ENCODE results near the gene ADGRV1. TPM values are rescaled to one million over a fixed set of nuclear protein-coding genes. Genes with fewer than 3 reads are reported as not detected.

The ADGRV1 gene
- total RNA-seq, 4 donors from 2014 or later = not detected

DNA sequence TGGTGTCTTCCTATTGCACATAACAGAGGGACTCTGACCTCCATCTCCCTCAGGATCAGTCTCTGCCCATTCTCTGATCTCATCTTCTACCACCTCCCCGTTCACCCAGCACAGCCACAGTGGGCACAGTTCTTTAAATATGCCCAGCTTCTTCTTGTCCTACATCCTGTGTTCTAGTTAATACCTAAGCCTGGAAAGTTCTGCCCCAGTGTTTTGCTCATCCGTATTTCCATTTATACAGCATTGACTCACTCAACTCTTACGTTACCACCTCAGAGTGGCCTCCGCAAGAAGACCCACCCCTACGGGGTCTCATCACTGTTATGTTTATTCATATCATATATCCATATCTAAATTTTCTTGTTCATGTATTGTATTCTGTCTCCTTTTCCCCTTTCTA, 315.5 kb downstream of the ADGRV1 start:
- TF ChIP-seq, protein P1, sequence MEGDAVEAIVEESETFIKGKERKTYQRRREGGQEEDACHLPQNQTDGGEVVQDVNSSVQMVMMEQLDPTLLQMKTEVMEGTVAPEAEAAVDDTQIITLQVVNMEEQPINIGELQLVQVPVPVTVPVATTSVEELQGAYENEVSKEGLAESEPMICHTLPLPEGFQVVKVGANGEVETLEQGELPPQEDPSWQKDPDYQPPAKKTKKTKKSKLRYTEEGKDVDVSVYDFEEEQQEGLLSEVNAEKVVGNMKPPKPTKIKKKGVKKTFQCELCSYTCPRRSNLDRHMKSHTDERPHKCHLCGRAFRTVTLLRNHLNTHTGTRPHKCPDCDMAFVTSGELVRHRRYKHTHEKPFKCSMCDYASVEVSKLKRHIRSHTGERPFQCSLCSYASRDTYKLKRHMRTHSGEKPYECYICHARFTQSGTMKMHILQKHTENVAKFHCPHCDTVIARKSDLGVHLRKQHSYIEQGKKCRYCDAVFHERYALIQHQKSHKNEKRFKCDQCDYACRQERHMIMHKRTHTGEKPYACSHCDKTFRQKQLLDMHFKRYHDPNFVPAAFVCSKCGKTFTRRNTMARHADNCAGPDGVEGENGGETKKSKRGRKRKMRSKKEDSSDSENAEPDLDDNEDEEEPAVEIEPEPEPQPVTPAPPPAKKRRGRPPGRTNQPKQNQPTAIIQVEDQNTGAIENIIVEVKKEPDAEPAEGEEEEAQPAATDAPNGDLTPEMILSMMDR (IDR thresholded peaks at IDR 0.05; ENCODE audit: low read depth) = no peak

DNA sequence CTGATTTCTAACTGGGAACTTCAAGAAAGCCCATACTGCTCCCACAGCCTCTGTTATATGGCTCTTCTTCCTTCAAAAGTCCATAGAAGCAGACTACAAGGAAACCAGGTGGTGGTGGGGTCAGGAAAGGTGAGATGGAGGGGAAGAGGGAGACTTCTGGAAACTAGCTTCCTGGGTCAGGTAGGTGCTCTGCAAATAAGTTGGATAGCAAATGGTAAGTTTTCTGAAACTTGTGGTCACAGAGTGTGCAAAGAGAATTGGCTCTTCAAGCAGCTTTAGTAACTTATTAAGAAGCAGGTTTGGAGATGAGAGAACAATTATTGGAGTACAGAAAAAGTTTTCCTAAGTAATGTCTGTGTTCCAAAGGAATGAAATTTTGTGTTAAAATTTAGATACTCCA, 316.9 kb downstream of the ADGRV1 start:
- TF ChIP-seq, protein P1 (IDR thresholded peaks at IDR 0.05; ENCODE audit: low read depth) = no peak

GRCh38 chr5:90876366-90876765, 317.8 kb downstream of the ADGRV1 start:
- TF ChIP-seq, protein P1 (IDR thresholded peaks at IDR 0.05; ENCODE audit: low read depth) = no peak

DNA sequence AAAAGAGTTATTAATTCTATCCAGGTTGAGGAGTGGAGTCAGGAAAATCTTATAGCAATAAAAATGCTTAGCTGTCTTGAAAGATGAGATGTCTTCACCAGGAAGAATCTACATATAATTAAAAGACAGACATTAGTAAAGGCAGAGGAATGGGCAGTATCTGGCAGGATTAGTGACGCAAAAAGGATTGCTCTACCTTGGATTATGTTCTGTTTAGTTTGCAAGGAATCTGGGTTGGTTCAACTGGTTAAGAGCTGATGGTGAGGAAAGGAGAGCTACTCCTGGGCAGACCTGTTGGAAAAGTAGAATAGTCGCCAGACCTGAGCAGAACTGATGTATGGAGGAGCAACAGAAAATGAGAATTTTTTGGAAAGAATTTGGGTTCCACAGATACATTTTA, 318.5 kb downstream of the ADGRV1 start:
- TF ChIP-seq, protein P1 (IDR thresholded peaks at IDR 0.05; ENCODE audit: low read depth) = no peak

GRCh38 chr5:90878081-90878480, 319.5 kb downstream of the ADGRV1 start:
- TF ChIP-seq, protein P1 (IDR thresholded peaks at IDR 0.05; ENCODE audit: low read depth) = no peak

DNA sequence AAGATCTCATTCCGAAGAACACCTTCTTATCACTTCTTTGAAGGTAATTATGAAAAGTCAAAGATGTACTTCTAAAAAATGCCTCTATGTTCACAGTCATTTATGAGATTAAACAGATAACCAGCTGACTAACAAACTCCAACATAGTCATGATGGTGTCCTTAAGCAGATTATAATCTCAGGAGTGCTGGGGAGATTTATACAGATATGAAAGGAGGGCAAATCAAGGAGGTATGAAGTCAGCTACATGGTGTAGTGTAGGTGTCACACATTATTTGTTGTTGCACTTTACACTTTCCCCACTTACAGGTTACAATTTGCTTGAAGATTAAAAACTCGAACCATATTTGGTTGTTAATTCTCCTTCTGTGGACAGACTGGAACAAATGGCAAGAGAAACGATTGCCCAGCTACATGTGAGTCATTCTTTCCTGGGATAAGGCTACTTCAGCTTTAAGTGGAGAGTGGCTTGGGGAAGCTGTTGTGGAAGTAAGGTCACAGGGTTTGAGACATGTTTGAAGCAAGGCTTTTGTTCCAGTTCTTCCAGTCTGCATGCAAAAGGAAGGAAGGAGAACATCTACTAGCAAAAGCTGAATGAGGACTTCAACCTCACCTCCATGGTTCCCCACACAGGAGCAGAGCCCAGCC, 320.1 kb downstream of the ADGRV1 start:
- TF ChIP-seq, protein P1 (IDR thresholded peaks at IDR 0.05; ENCODE audit: low read depth) = no peak

GRCh38 chr5:90881626-90882150, 323.1 kb downstream of the ADGRV1 start:
- TF ChIP-seq, protein P1 (IDR thresholded peaks at IDR 0.05; ENCODE audit: low read depth) = no peak
